Measurements from ENCODE around the gene CXorf65.

DNA sequence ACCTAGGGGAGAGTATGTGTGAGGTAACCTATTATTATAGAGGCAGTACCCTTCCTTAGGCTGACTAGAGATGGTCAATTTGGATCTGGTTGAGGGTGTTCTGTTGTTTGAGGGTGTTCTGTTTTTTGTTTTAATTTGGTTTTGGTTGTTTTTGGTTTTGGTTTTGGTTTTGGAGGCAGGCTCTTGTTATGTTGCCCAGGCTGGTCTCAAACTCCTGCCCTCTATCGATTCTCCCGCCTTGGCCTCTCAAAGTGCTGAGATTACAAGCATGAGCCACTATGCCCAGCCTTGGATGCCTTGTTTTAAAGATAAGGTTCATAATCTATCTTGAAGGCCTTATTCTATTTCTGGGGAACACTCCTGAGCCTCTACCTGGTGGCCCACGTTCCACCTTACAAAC lies 912 bp downstream of the CXorf65 start:
- TF ChIP-seq POLR2A (IDR thresholded peaks at IDR 0.05; ENCODE audit: low read depth) (no peak), EP300 (IDR thresholded peaks at IDR 0.05) (no peak)
- TF ChIP-seq, protein P1, sequence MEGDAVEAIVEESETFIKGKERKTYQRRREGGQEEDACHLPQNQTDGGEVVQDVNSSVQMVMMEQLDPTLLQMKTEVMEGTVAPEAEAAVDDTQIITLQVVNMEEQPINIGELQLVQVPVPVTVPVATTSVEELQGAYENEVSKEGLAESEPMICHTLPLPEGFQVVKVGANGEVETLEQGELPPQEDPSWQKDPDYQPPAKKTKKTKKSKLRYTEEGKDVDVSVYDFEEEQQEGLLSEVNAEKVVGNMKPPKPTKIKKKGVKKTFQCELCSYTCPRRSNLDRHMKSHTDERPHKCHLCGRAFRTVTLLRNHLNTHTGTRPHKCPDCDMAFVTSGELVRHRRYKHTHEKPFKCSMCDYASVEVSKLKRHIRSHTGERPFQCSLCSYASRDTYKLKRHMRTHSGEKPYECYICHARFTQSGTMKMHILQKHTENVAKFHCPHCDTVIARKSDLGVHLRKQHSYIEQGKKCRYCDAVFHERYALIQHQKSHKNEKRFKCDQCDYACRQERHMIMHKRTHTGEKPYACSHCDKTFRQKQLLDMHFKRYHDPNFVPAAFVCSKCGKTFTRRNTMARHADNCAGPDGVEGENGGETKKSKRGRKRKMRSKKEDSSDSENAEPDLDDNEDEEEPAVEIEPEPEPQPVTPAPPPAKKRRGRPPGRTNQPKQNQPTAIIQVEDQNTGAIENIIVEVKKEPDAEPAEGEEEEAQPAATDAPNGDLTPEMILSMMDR (IDR thresholded peaks at IDR 0.05): no peak

Data from esophagus muscularis mucosa (tissue), 4 donors.